Measurements from ENCODE around the gene SENP3.

SENP3 gene

GRCh38 chr17:7556627-7557026, 5.1 kb upstream of the SENP3 start:
- no peak for DNase-seq (ENCODE audit: low read depth)

GRCh38 chr17:7557147-7557764, 4.5 kb upstream of the SENP3 start:
- DNase-seq (ENCODE audit: low read depth) = no peak

GRCh38 chr17:7557775-7558543, 3.8 kb upstream of the SENP3 start:
- peak; percentile 67 for DNase-seq (ENCODE audit: low read depth)

GRCh38 chr17:7558544-7559319, 3.0 kb upstream of the SENP3 start, which contains the start of gene TNFSF13:
TNFSF13 (plus strand) TSS chr17:7558750; CDS start chr17:7559040, 290 bp downstream.
- DNase-seq (ENCODE audit: low read depth) = no peak

GRCh38 chr17:7559320-7560171, 2.2 kb upstream of the SENP3 start:
- DNase-seq (ENCODE audit: low read depth) = no peak

GRCh38 chr17:7560172-7561027, 1.3 kb upstream of the SENP3 start:
- no peak for DNase-seq (ENCODE audit: low read depth)

- DNase-seq (ENCODE audit: low read depth) = peak; percentile 72
Measured at GRCh38 chr17:7561028-7561575, 617 bp upstream of the SENP3 start.

GRCh38 chr17:7562208-7562605, 488 bp downstream of the SENP3 start:
- no peak for DNase-seq (ENCODE audit: low read depth)

GRCh38 chr17:7563115-7563869, 1.6 kb downstream of the SENP3 start:
- no peak for DNase-seq (ENCODE audit: low read depth)

- no peak for DNase-seq (ENCODE audit: low read depth)
Measured at GRCh38 chr17:7569571-7569970, 7.9 kb downstream of the SENP3 start.

GRCh38 chr17:7570351-7570750, 8.6 kb downstream of the SENP3 start:
- DNase-seq (ENCODE audit: low read depth) = no peak

- no peak for DNase-seq (ENCODE audit: low read depth)
Measured at GRCh38 chr17:7572338-7572587, 10.5 kb downstream of the SENP3 start.

- peak; percentile 99 for DNase-seq (ENCODE audit: low read depth)
Measured at GRCh38 chr17:7572588-7573323, 11.0 kb downstream of the SENP3 start.

- peak; percentile 94 for DNase-seq (ENCODE audit: low read depth)
Measured at GRCh38 chr17:7573324-7574080, 11.8 kb downstream of the SENP3 start.

- DNase-seq (ENCODE audit: low read depth) = no peak
Measured at GRCh38 chr17:7574176-7574953, 12.6 kb downstream of the SENP3 start.

- DNase-seq (ENCODE audit: low read depth) = no peak
Measured at GRCh38 chr17:7575481-7575883, 13.8 kb downstream of the SENP3 start.

- no peak for DNase-seq (ENCODE audit: low read depth)
Measured at GRCh38 chr17:7575959-7576358, 14.2 kb downstream of the SENP3 start.

GRCh38 chr17:7576432-7576937, 14.8 kb downstream of the SENP3 start:
- no peak for DNase-seq (ENCODE audit: low read depth)

Data from fibroblast of gingiva (primary cell).